HCT116 (cell line): ENCODE measurements around the gene WWP2. TPM values are rescaled to one million over a fixed set of nuclear protein-coding genes. Genes with fewer than 3 reads are reported as not detected.

Experiments
- ATAC-seq: fragments of 200-7000 bp; cut with Tn5 transposase; 2 replicates; pipeline ENCODE4 v1.9.1; 2020; ENCODE audit warnings: mild to moderate bottlenecking, moderate library complexity
- BruUV-seq: library from RNA; stranded (reverse); fragments of 400-500 nt; replicated peaks from 2 replicates; lab custom pipeline; 2021; lab: Mats Ljungman, UMichigan
- CTCF ChIA-PET: fragments of 300-600 bp; sonication (Branson Sonifier 250); formaldehyde crosslinking; loops from one replicate; lab custom pipeline; 2021; ENCODE audit warnings: antibody characterized with exemption; lab: Charles Lee
- POLR2A ChIA-PET: fragments of 300-600, 350-600 bp; sonication (Branson Sonifier 250); formaldehyde crosslinking; loops from one replicate; lab custom pipeline; 2021; ENCODE audit warnings: antibody characterized with exemption; lab: Charles Lee
- RAD21 ChIA-PET, 2 experiments: fragments of 300-600 bp; sonication (Branson Sonifier 250); formaldehyde crosslinking; loops; one replicate each; lab custom pipeline; 2023; ENCODE audit warnings: low total read pairs in 2 of 2; ENCODE audit not compliant: uncharacterized antibody in 2 of 2, unreplicated experiment in 2 of 2, low non-redundant PET in 1 of 2; lab: Charles Lee
- DNase-seq: peaks from one replicate; pipeline ENCODE4 v3.0.0-alpha.2; 2010; ENCODE audit warnings: low read depth, low spot score
- H2AFZ ChIP-seq: fragments of 200-600 bp; shearing (Covaris generic), sonication (generic); 2 replicates; pipeline ENCODE4 v1.6.1; 2017; ENCODE audit warnings: low read depth, mixed run types, mixed read lengths, antibody characterized with exemption, low read length; ENCODE audit not compliant: poor library complexity, severe bottlenecking
- H3K27ac ChIP-seq: 2 replicates; pipeline ENCODE4 v1.5.1; 2012; ENCODE audit warnings: low read depth, low read length
- H3K27me3 ChIP-seq: fragments of 200-600 bp; sonication (generic); 2 replicates; pipeline ENCODE4 v1.6.1; 2016; ENCODE audit warnings: mixed run types, low read length, mixed read lengths; ENCODE audit not compliant: insufficient read depth
- H3K36me3 ChIP-seq, 2 experiments: fragments of 200-500 bp in 1 of 2; fragments of 200-600 bp in 1 of 2; sonication (Bioruptor generic) in 1 of 2; sonication (generic) in 1 of 2; 2 replicates each; pipeline versions ENCODE4 v1.5.1 to v1.6.1; 2014 to 2016; ENCODE audit warnings: low read length in 2 of 2, inconsistent platforms in 1 of 2, mixed read lengths in 1 of 2, mixed run types in 1 of 2; ENCODE audit not compliant: insufficient read depth in 2 of 2, control insufficient read depth in 1 of 2
- H3K4me1 ChIP-seq, 2 experiments: fragments of 200-600 bp in 1 of 2; sonication (generic) in 1 of 2; 2 replicates each; pipeline versions ENCODE4 v1.5.1 to v1.6.1; 2012 to 2017; ENCODE audit warnings: low read length in 2 of 2, inconsistent platforms in 1 of 2, mild to moderate bottlenecking in 1 of 2, mixed read lengths in 1 of 2, mixed run types in 1 of 2, moderate library complexity in 1 of 2; ENCODE audit not compliant: insufficient read depth in 2 of 2, control insufficient read depth in 1 of 2
- H3K4me2 ChIP-seq: fragments of 200-600 bp; sonication (generic); 2 replicates; pipeline ENCODE4 v1.6.1; 2017; ENCODE audit warnings: mixed run types, low read length, mixed read lengths
- H3K4me3 ChIP-seq, 2 experiments: fragments of 200-600 bp in 1 of 2; sonication (generic) in 1 of 2; replicated peaks in 1 of 2; 2 replicates each; pipeline ENCODE4 v1.5.1; 2011 to 2016; ENCODE audit warnings: low read length in 2 of 2, control low read depth in 1 of 2, low read depth in 1 of 2, mild to moderate bottlenecking in 1 of 2, mixed read lengths in 1 of 2, mixed run types in 1 of 2
- H3K79me2 ChIP-seq: fragments of 200-600 bp; sonication (generic); 2 replicates; pipeline ENCODE4 v1.6.1; 2017; ENCODE audit warnings: mild to moderate bottlenecking, mixed run types, low read length, moderate library complexity, mixed read lengths; ENCODE audit not compliant: insufficient read depth
- H3K9ac ChIP-seq: fragments of 200-600 bp; sonication (generic); 2 replicates; pipeline ENCODE4 v1.6.1; 2016; ENCODE audit warnings: low read length, mixed read lengths
- H3K9me2 ChIP-seq: fragments of 200-600 bp; sonication (generic), shearing (Covaris generic); 2 replicates; pipeline ENCODE4 v1.6.1; 2017; ENCODE audit warnings: mixed run types, mild to moderate bottlenecking, moderate library complexity; ENCODE audit not compliant: insufficient read depth
- H3K9me3 ChIP-seq, 2 experiments: fragments of 200-500 bp in 1 of 2; fragments of 200-600 bp in 1 of 2; sonication (Bioruptor generic) in 1 of 2; sonication (generic) in 1 of 2; 2 replicates each; pipeline ENCODE4 v1.6.1; 2014 to 2017; ENCODE audit warnings: low read length in 2 of 2, mixed read lengths in 2 of 2, inconsistent platforms in 1 of 2, low read depth in 1 of 2, mild to moderate bottlenecking in 1 of 2, mixed run types in 1 of 2, moderate library complexity in 1 of 2; ENCODE audit not compliant: control insufficient read depth in 1 of 2, insufficient read depth in 1 of 2
- H4K20me1 ChIP-seq: fragments of 200-600 bp; sonication (generic), shearing (Covaris generic); 2 replicates; pipeline ENCODE4 v1.6.1; 2017; ENCODE audit warnings: mixed run types, mild to moderate bottlenecking, moderate library complexity; ENCODE audit not compliant: insufficient read depth
- CTCF ChIP-seq, 3 experiments: fragments of 200-600 bp in 1 of 3; sonication (generic) in 1 of 3; IDR thresholded peaks in 2 of 3; conservative IDR thresholded peaks in 1 of 3; 2 replicates each; pipeline ENCODE4 v1.5.1; 2012 to 2017; ENCODE audit warnings: low read depth in 2 of 3, low read length in 2 of 3, antibody characterized with exemption in 1 of 3, borderline replicate concordance in 1 of 3, control low read depth in 1 of 3, mild to moderate bottlenecking in 1 of 3, mixed read lengths in 1 of 3, mixed run types in 1 of 3, moderate library complexity in 1 of 3; ENCODE audit not compliant: insufficient read depth in 1 of 3
- ELF1 ChIP-seq: IDR thresholded peaks from 2 replicates; pipeline ENCODE4 v1.6.1; 2012; ENCODE audit warnings: low read depth, borderline replicate concordance
- EZH2 ChIP-seq: fragments of 200-600 bp; sonication (generic); IDR thresholded peaks from 2 replicates; pipeline ENCODE4 v1.6.1; 2017; ENCODE audit warnings: antibody characterized with exemption, mixed run types
- FOSL1 ChIP-seq: IDR thresholded peaks from 2 replicates; pipeline ENCODE4 v1.6.1; 2012; ENCODE audit warnings: low read depth
- POLR2AphosphoS5 ChIP-seq: IDR thresholded peaks from 2 replicates; pipeline ENCODE4 v1.6.1; 2011; ENCODE audit warnings: mild to moderate bottlenecking, low read depth, low read length, moderate library complexity
- TCF7L2 ChIP-seq: IDR thresholded peaks from 2 replicates; pipeline ENCODE4 v1.7.0; 2011; ENCODE audit warnings: borderline replicate concordance, inconsistent platforms; ENCODE audit not compliant: insufficient read depth, insufficient read length; ENCODE audit errors: extremely low read depth
- YY1 ChIP-seq: IDR thresholded peaks from 2 replicates; pipeline ENCODE4 v1.6.1; 2011; ENCODE audit warnings: low read length, low read depth, moderate library complexity, mild to moderate bottlenecking; ENCODE audit not compliant: insufficient replicate concordance; ENCODE audit errors: extremely low read depth
- ZBTB33 ChIP-seq: IDR thresholded peaks from 2 replicates; pipeline ENCODE4 v1.6.1; 2011; ENCODE audit warnings: mild to moderate bottlenecking, low read length, moderate library complexity; ENCODE audit not compliant: insufficient replicate concordance; ENCODE audit errors: extremely low read depth
- ZFX ChIP-seq: fragments of 450-650 bp; IDR thresholded peaks from 2 replicates; pipeline ENCODE4 v1.6.1; 2017
- ZNF274 ChIP-seq: fragments of 200-500 bp; sonication (Bioruptor generic); IDR thresholded peaks from 2 replicates; pipeline ENCODE4 v1.6.1; 2014; ENCODE audit warnings: mild to moderate bottlenecking, low read depth, low read length, inconsistent platforms
- intact Hi-C: fragments of 100-400 bp; cut with micrococcal nuclease; formaldehyde crosslinking; loops from 2 replicates; pipeline ENCODE4 v1.10.0; 2022
- total RNA-seq: library from RNA; stranded (reverse); gene quantifications from one replicate; pipeline ENCODE4 v1.2.1, GENCODE V29; 2021; ENCODE audit not compliant: unreplicated experiment
- TF ChIP-seq, protein P1 (sequence below): IDR thresholded peaks from 2 replicates; pipeline ENCODE4 v1.6.1; 2012

The WWP2 gene
- total RNA-seq, 1 experiment from 2014 or later, result 44.2 TPM

DNA sequence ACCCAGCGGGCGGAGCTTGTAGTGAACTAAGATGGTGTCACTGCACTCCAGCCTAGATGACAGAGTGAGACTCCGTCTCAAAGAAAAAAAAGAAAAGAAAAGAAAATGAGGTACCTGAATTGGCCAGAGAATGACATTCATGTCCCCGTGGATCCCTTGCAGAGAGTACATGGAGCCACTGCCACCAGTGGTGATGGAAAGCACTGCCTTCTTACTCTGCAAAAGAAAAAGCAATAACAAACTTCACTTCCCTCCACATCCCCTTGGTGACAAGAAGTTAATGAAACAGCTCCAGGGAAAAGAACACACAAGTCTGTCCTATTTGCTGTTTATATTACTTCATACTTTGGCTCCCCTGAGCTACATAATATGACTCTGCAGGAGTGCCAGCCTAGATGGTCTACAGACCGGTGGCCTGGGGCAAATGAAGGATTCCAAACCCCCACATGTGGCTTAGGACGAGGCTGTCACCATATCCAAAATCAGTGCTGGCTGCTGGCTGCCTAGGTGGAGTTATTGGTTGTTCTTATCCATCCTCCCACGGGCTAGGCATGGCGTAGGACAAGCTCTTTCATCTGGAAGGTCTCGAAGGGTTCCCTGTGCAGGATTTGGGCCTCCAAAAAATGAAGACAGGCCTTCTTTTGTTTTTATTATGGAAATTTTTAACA, 49.1 kb upstream of the WWP2 start:
- Histone ChIP-seq H3K79me2 (peaks cover 19% of the 10 kb centered on the region), H3K4me3 (no peak overlapping the region), H2AFZ (no peak overlapping the region), H3K36me3 (peaks cover 31 to 45% of the 10 kb centered on the region in 2 experiments; a peak in 3 of 4 replicates), H4K20me1 (no peaks in the 10 kb centered on the region), H3K27ac (peak overlapping the region; percentile 60), H3K4me2 (no peak overlapping the region), H3K9me3 (no peaks in the 10 kb centered on the region), H3K9me2 (no peaks in the 10 kb centered on the region), H3K4me1 (peaks cover 37 to 43% of the 10 kb centered on the region in 2 experiments), H3K9ac (no peak overlapping the region), H3K27me3 (no peaks in the 10 kb centered on the region)
- no TSS peak for BruUV-seq
- CTCF ChIA-PET, result no interaction called here
- intact Hi-C loops, result no loop called here
- ATAC-seq (peak; percentile 27; the same call in 1 of the 2 replicates), DNase-seq (no peak)
- POLR2A ChIA-PET, result interaction anchor here (1.0 to 2.0 kb wide), 2 partner anchors 9 to 12 kb away, joined by 3 to 6 read pairs; no protein-coding TSS in a partner anchor
- TF ChIP-seq CTCF (IDR thresholded peaks at IDR 0.05 in 2 of 3, conservative IDR thresholded peaks at IDR 0.05 in 1 of 3; ENCODE audit: borderline replicate concordance in 1 of 3, insufficient read depth in 1 of 3, low read depth in 2 of 3, low read length in 2 of 3) (peak in 1 of 3 experiments; percentile 31; a peak in 2 of 6 replicates), POLR2AphosphoS5 (peak; percentile 12; the same call in 1 of the 2 replicates), YY1 (no peak)
- RAD21 ChIA-PET, result no interaction called here

GRCh38 chr16:69717066-69717465, 45.1 kb upstream of the WWP2 start:
- no peak overlapping the region for H3K4me3 ChIP-seq
- H3K36me3 ChIP-seq, result peaks cover 37 to 49% of the 10 kb centered on the region in 2 experiments; a peak in 3 of 4 replicates
- BruUV-seq, result no TSS peak
- RAD21 ChIA-PET, result no interaction called here
- DNase-seq (no peak), ATAC-seq (no peak)
- CTCF ChIA-PET, result no interaction called here
- no peaks in the 10 kb centered on the region for H3K27me3 ChIP-seq
- no peak overlapping the region for H3K4me2 ChIP-seq
- TF ChIP-seq ZBTB33 (no peak), ELF1 (no peak), ZFX (no peak), EZH2 (no peak), FOSL1 (no peak), ZNF274 (no peak), TCF7L2 (no peak)
- TF ChIP-seq, protein P1, sequence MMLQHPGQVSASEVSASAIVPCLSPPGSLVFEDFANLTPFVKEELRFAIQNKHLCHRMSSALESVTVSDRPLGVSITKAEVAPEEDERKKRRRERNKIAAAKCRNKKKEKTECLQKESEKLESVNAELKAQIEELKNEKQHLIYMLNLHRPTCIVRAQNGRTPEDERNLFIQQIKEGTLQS, result no peak
- H3K9ac ChIP-seq, result no peak overlapping the region
- peaks cover 11 to 21% of the 10 kb centered on the region in 2 experiments for H3K4me1 ChIP-seq
- H3K27ac ChIP-seq, result no peak overlapping the region
- intact Hi-C loops, result no loop called here
- POLR2A ChIA-PET, result interaction anchor here (0.7 to 1.3 kb wide), 2 partner anchors 9 to 313 kb away, joined by 3 read pairs; partner anchors contain the start of gene NQO1
- H3K79me2 ChIP-seq, result peaks cover 42% of the 10 kb centered on the region
- H4K20me1 ChIP-seq, result no peaks in the 10 kb centered on the region
- no peak overlapping the region for H2AFZ ChIP-seq
- no peaks in the 10 kb centered on the region for H3K9me2 ChIP-seq
- no peaks in the 10 kb centered on the region for H3K9me3 ChIP-seq
